Measurements from ENCODE around the gene FOXK2. TPM values are rescaled to one million over a fixed set of nuclear protein-coding genes. Genes with fewer than 3 reads are reported as not detected.
"Not testable (repeated sequence)": the region's sequence is repeated elsewhere in the genome, so short reads cannot be mapped to it uniquely, and the experiment has no call there.

The FOXK2 gene
- total and polyA plus RNA-seq, 2 of the 8 experiments (the other 6 are each of a cell fraction or from before 2014, with no cell fraction given), result 34.7 to 64.9 TPM

- CTCF ChIA-PET (ENCODE audit: partially characterized antibody), result interaction anchor here (0.6 to 3.4 kb wide), 5 partner anchors 10 to 195 kb away, joined by 3 to 19 read pairs (median 4); no protein-coding TSS in a partner anchor
Measured at GRCh38 chr17:82539076-82539475, 19.5 kb downstream of the FOXK2 start.

More at GRCh38 chr17:82539076-82539475, 19.5 kb downstream of the FOXK2 start:
- H3K9me3 ChIP-seq (ENCODE audit: insufficient read depth in 2 of 2, low read depth in 1 of 2, low read length in 1 of 2); H4K91ac ChIP-seq (replicated peaks; ENCODE audit: insufficient read length, low read length); H3K4me2 ChIP-seq (ENCODE audit: insufficient read depth in 1 of 2, low read depth in 2 of 2, low read length in 2 of 2); H3K4me3 ChIP-seq (ENCODE audit: extremely low read depth in 1 of 4, insufficient read depth in 2 of 4, low read depth in 3 of 4, low read length in 4 of 4); POLR2A ChIA-PET (ENCODE audit: partially characterized antibody); H3K14ac ChIP-seq (ENCODE audit: insufficient read length); H2BK12ac ChIP-seq (ENCODE audit: low read depth, low read length); H2BK20ac ChIP-seq (ENCODE audit: low read length); H2BK15ac ChIP-seq (ENCODE audit: low read length); H4K5ac ChIP-seq (ENCODE audit: insufficient read length, low read depth, low read length); H2AFZ ChIP-seq (ENCODE audit: low read length); H3K56ac ChIP-seq (replicated peaks; ENCODE audit: insufficient read length, low read depth, low read length); H3K18ac ChIP-seq (ENCODE audit: extremely low read depth, low read length); DNase-seq (ENCODE audit: low read depth in 1 of 2, low spot score in 2 of 2); H3K27me3 ChIP-seq (replicated peaks in 1 of 4; ENCODE audit: control insufficient read depth in 3 of 4, extremely low read depth in 1 of 4, insufficient read depth in 3 of 4, low read length in 3 of 4); H3K9ac ChIP-seq (replicated peaks in 1 of 4; ENCODE audit: extremely low read depth in 1 of 4, low read depth in 3 of 4, low read length in 3 of 4); H3K23me2 ChIP-seq (ENCODE audit: low read depth, low read length); H3K23ac ChIP-seq (ENCODE audit: insufficient read length); H2AK5ac ChIP-seq (ENCODE audit: low read depth, low read length); H3K36me3 ChIP-seq (ENCODE audit: control insufficient read depth in 2 of 4, insufficient read depth in 4 of 4, low read length in 3 of 4); H4K8ac ChIP-seq (ENCODE audit: extremely low read depth, insufficient read depth, low read length); H2BK120ac ChIP-seq (replicated peaks; ENCODE audit: low read depth, low read length); H2BK5ac ChIP-seq (ENCODE audit: low read depth, low read length); FAIRE-seq; H3K27ac ChIP-seq (ENCODE audit: low read depth, low read length); H3K4ac ChIP-seq (replicated peaks; ENCODE audit: insufficient read length, low read depth, low read length): not testable (repeated sequence)
- WGBS, 2 experiments (ENCODE audit: extremely low coverage in 1 of 2, insufficient coverage in 1 of 2, insufficient read length in 1 of 2, insufficient replicate concordance in 2 of 2, low coverage in 1 of 2, low lambda C conversion rate in 2 of 2, missing lambda C conversion rate in 1 of 2), result 80 to 91% methylated on average over 1 to 13 of the region's 18 CpGs
- peaks cover 23 to 33% of the 10 kb centered on the region in 2 experiments for H4K20me1 ChIP-seq (replicated peaks in 1 of 2; ENCODE audit: control insufficient read depth in 1 of 2, insufficient read depth in 2 of 2, low read length in 2 of 2)
- H3K4me1 ChIP-seq (replicated peaks in 1 of 4; ENCODE audit: control insufficient read depth in 3 of 4, insufficient read depth in 4 of 4, low read length in 3 of 4), result peaks cover 3 to 13% (median 7%) of the 10 kb centered on the region in 4 experiments; a peak in 6 of 7 replicates
- peaks cover 29 to 97% of the 10 kb centered on the region in 2 experiments for H3K79me2 ChIP-seq (ENCODE audit: control insufficient read depth in 1 of 2, insufficient read depth in 2 of 2, low read length in 2 of 2)
- peaks cover 15% of the 10 kb centered on the region for H3K79me1 ChIP-seq (ENCODE audit: low read depth, low read length)
